Measurements from ENCODE around the gene FCHO1.
"Not testable (repeated sequence)": the region's sequence is repeated elsewhere in the genome, so short reads cannot be mapped to it uniquely, and the experiment has no call there.

FCHO1 gene

GRCh38 chr19:17780781-17781180 is 29.5 kb downstream of the FCHO1 start:
- Histone ChIP-seq H4K20me1 (ENCODE audit: insufficient read depth) (no peaks in the 10 kb centered on the region), H3K4me1 (ENCODE audit: low read depth, poor library complexity, severe bottlenecking) (peaks cover 14% of the 10 kb centered on the region), H3K4me3 (IDR thresholded peaks at IDR 0.05; ENCODE audit: insufficient read depth, low read depth, low read length) (no peak overlapping the region), H3K27ac (no peak overlapping the region), H3K79me2 (ENCODE audit: insufficient read depth, low read depth) (no peaks in the 10 kb centered on the region), H3K9ac (no peak overlapping the region), H3K36me3 (ENCODE audit: insufficient read depth) (no peaks in the 10 kb centered on the region), H2AFZ (ENCODE audit: low read depth) (no peak overlapping the region), H3K27me3 (ENCODE audit: insufficient read depth, low read depth) (no peaks in the 10 kb centered on the region), H3K4me2 (no peak overlapping the region)
- TF ChIP-seq CTCF (conservative IDR thresholded peaks at IDR 0.05; ENCODE audit: low read depth, low read length), result no peak

- H3K4me1 ChIP-seq (ENCODE audit: low read depth, poor library complexity, severe bottlenecking); H3K27me3 ChIP-seq (ENCODE audit: insufficient read depth, low read depth); H3K27ac ChIP-seq; H3K4me2 ChIP-seq; H3K9ac ChIP-seq; H4K20me1 ChIP-seq (ENCODE audit: insufficient read depth); H3K4me3 ChIP-seq (IDR thresholded peaks at IDR 0.05; ENCODE audit: insufficient read depth, low read depth, low read length); H2AFZ ChIP-seq (ENCODE audit: low read depth); H3K36me3 ChIP-seq (ENCODE audit: insufficient read depth); H3K79me2 ChIP-seq (ENCODE audit: insufficient read depth, low read depth): not testable (repeated sequence)
Observed at GRCh38 chr19:17783721-17784120, 32.4 kb downstream of the FCHO1 start.

- H3K4me3 ChIP-seq (IDR thresholded peaks at IDR 0.05; ENCODE audit: insufficient read depth, low read depth, low read length), result no peak overlapping the region
- no peak overlapping the region for H2AFZ ChIP-seq (ENCODE audit: low read depth)
- no peak overlapping the region for H3K27ac ChIP-seq
- no peak overlapping the region for H3K4me2 ChIP-seq
- H3K27me3 ChIP-seq (ENCODE audit: insufficient read depth, low read depth), result no peaks in the 10 kb centered on the region
- no peaks in the 10 kb centered on the region for H4K20me1 ChIP-seq (ENCODE audit: insufficient read depth)
- peak; percentile 88 for TF ChIP-seq CTCF (conservative IDR thresholded peaks at IDR 0.05; ENCODE audit: low read depth, low read length)
- no peak overlapping the region for H3K9ac ChIP-seq
- H3K79me2 ChIP-seq (ENCODE audit: insufficient read depth, low read depth), result no peaks in the 10 kb centered on the region
- H3K4me1 ChIP-seq (ENCODE audit: low read depth, poor library complexity, severe bottlenecking), result no peaks in the 10 kb centered on the region
- no peaks in the 10 kb centered on the region for H3K36me3 ChIP-seq (ENCODE audit: insufficient read depth)
Observed at GRCh38 chr19:17784201-17785008, 33.1 kb downstream of the FCHO1 start.

- no peak overlapping the region for H2AFZ ChIP-seq (ENCODE audit: low read depth)
- H3K4me1 ChIP-seq (ENCODE audit: low read depth, poor library complexity, severe bottlenecking), result no peaks in the 10 kb centered on the region
- H3K27me3 ChIP-seq (ENCODE audit: insufficient read depth, low read depth), result no peaks in the 10 kb centered on the region
- no peak for TF ChIP-seq CTCF (conservative IDR thresholded peaks at IDR 0.05; ENCODE audit: low read depth, low read length)
- no peaks in the 10 kb centered on the region for H4K20me1 ChIP-seq (ENCODE audit: insufficient read depth)
- no peak overlapping the region for H3K4me3 ChIP-seq (IDR thresholded peaks at IDR 0.05; ENCODE audit: insufficient read depth, low read depth, low read length)
- no peak overlapping the region for H3K9ac ChIP-seq
- no peak overlapping the region for H3K27ac ChIP-seq
- no peaks in the 10 kb centered on the region for H3K36me3 ChIP-seq (ENCODE audit: insufficient read depth)
- H3K79me2 ChIP-seq (ENCODE audit: insufficient read depth, low read depth), result no peaks in the 10 kb centered on the region
- H3K4me2 ChIP-seq, result no peak overlapping the region
Observed at GRCh38 chr19:17787274-17787913, 36.1 kb downstream of the FCHO1 start.

- Histone ChIP-seq H2AFZ (ENCODE audit: low read depth) (no peak overlapping the region), H3K79me2 (ENCODE audit: insufficient read depth, low read depth) (no peaks in the 10 kb centered on the region), H3K9ac (no peak overlapping the region), H3K36me3 (ENCODE audit: insufficient read depth) (no peaks in the 10 kb centered on the region), H3K4me2 (no peak overlapping the region), H3K27me3 (ENCODE audit: insufficient read depth, low read depth) (no peaks in the 10 kb centered on the region; the same call in 1 of the 2 replicates), H4K20me1 (ENCODE audit: insufficient read depth) (no peaks in the 10 kb centered on the region), H3K4me1 (ENCODE audit: low read depth, poor library complexity, severe bottlenecking) (no peaks in the 10 kb centered on the region), H3K4me3 (IDR thresholded peaks at IDR 0.05; ENCODE audit: insufficient read depth, low read depth, low read length) (no peak overlapping the region), H3K27ac (no peak overlapping the region)
- TF ChIP-seq CTCF (conservative IDR thresholded peaks at IDR 0.05; ENCODE audit: low read depth, low read length), result no peak
Observed at GRCh38 chr19:17788632-17789031, 37.4 kb downstream of the FCHO1 start.

Data from KMS-11 (cell line).